Suprapubic skin (tissue), 4 donors: ENCODE results near the gene CA6.

Experiments
- CTCF ChIP-seq, 2 donors: fragments of 200-600 bp in 1 of 2; fragments of 450-650 bp in 1 of 2; sonication (generic) in 1 of 2; IDR thresholded peaks; one replicate each; pipeline ENCODE4 v1.5.1; 2016 to 2019; ENCODE audit warnings: antibody characterized with exemption in 2 of 2, mild to moderate bottlenecking in 1 of 2, moderate library complexity in 1 of 2
- EP300 ChIP-seq: sonication (generic); formaldehyde crosslinking; IDR thresholded peaks from one replicate; pipeline ENCODE4 v1.6.1; 2017; ENCODE audit warnings: antibody characterized with exemption
- POLR2A ChIP-seq, 2 donors: fragments of 450-650 bp; IDR thresholded peaks; one replicate each; pipeline ENCODE4 v1.6.1; 2017; ENCODE audit warnings: antibody characterized with exemption in 2 of 2, mild to moderate bottlenecking in 2 of 2, moderate library complexity in 2 of 2
- POLR2AphosphoS5 ChIP-seq, 3 donors: sonication (generic); formaldehyde crosslinking; IDR thresholded peaks; one replicate each; pipeline ENCODE4 v1.6.1; 2017; ENCODE audit warnings: antibody characterized with exemption in 3 of 3

- TF ChIP-seq CTCF (IDR thresholded peaks at IDR 0.05) (no peak), POLR2A (IDR thresholded peaks at IDR 0.05) (no peak), POLR2AphosphoS5 (IDR thresholded peaks at IDR 0.05) (no peak), EP300 (no peak)
These were observed 6.7 kb upstream of the CA6 start for GRCh38 chr1:8939000-8939265.
